K562 (cell line): ENCODE results near the gene STOX1. TPM values are rescaled to one million over a fixed set of nuclear protein-coding genes. Genes with fewer than 3 reads are reported as not detected.

Experiments
- CBFB ChIP-seq: sonication (generic); formaldehyde crosslinking; IDR thresholded peaks from 2 replicates; pipeline ENCODE4 v1.4.0; 2020; ENCODE audit warnings: mild to moderate bottlenecking, missing genetic modification reagents
- CBX8 ChIP-seq: fragments of 200-600 bp; sonication (generic); IDR thresholded peaks from 2 replicates; pipeline ENCODE4 v1.6.1; 2012; ENCODE audit warnings: borderline replicate concordance, mixed run types, low read depth, mild to moderate bottlenecking, moderate library complexity, mixed read lengths, low read length, control low read depth, inconsistent platforms; ENCODE audit not compliant: poor library complexity, severe bottlenecking; ENCODE audit errors: extremely low read depth
- GTF2A2 ChIP-seq: IDR thresholded peaks from 2 replicates; pipeline ENCODE4 v1.6.1; 2016; ENCODE audit warnings: mild to moderate bottlenecking, missing genetic modification characterization, missing compliant biosample characterization
- MTA1 ChIP-seq: fragments of 450-650 bp; IDR thresholded peaks from 2 replicates; pipeline ENCODE4 v1.6.1; 2017; ENCODE audit warnings: borderline replicate concordance
- NFIC ChIP-seq: fragments of 450-650 bp; IDR thresholded peaks from 2 replicates; pipeline ENCODE4 v1.6.1; 2017; ENCODE audit warnings: mild to moderate bottlenecking, inconsistent platforms
- NR2C1 ChIP-seq, 2 experiments: fragments of 450-650 bp; IDR thresholded peaks; 2 replicates each; pipeline ENCODE4 v1.6.1; 2017; ENCODE audit warnings: mild to moderate bottlenecking in 2 of 2, antibody characterized with exemption in 1 of 2, inconsistent platforms in 1 of 2, missing compliant biosample characterization in 1 of 2, missing genetic modification characterization in 1 of 2
- PRDM10 ChIP-seq: fragments of 450-650 bp; IDR thresholded peaks from 2 replicates; pipeline ENCODE4 v1.6.1; 2018; ENCODE audit not compliant: partially characterized antibody
- RNF2 ChIP-seq: sonication (generic); IDR thresholded peaks from 2 replicates; pipeline ENCODE4 v1.6.1; 2016
- SMAD2 ChIP-seq: fragments of 150-350 bp; IDR thresholded peaks from 2 replicates; pipeline ENCODE4 v1.6.1; 2014; ENCODE audit warnings: low read depth, mild to moderate bottlenecking, low read length
- TFAM ChIP-seq: fragments of 250-450 bp; sonication (Bioruptor Pico); conservative IDR thresholded peaks from 2 replicates; pipeline ENCODE4 v1.5.0; 2021; ENCODE audit warnings: mild to moderate bottlenecking, moderate library complexity
- XRCC4 ChIP-seq: IDR thresholded peaks from one replicate; pipeline ENCODE4 v1.6.1; 2011; ENCODE audit not compliant: insufficient read depth, insufficient read length; ENCODE audit errors: extremely low read depth
- ZBED1 ChIP-seq: IDR thresholded peaks from 2 replicates; pipeline ENCODE4 v1.6.1; 2014
- ZMIZ1 ChIP-seq, 2 experiments: fragments of 150-350 bp in 1 of 2; IDR thresholded peaks; 2 replicates each; pipeline ENCODE4 v1.6.1; 2012 to 2016; ENCODE audit warnings: low read depth in 2 of 2, low read length in 2 of 2, mild to moderate bottlenecking in 1 of 2, moderate library complexity in 1 of 2
- polyA plus RNA-seq, 8 experiments: library from polyadenylated mRNA; depleted of rRNA in 4 of 8; stranded (reverse) in 5 of 8; unstranded in 3 of 8; fragments of >200 nt; fragmentation: Nextera tagmentation in 2 of 8; fragmentation: Illumina TruSeq in 1 of 8; extraction: Ambion mirVana in 2 of 8; extraction: Trizol in 1 of 8; gene quantifications; 2 replicates each; pipeline versions ENCODE4 v1.2.1 to v1.2.3, GENCODE V29; 2011 to 2014; ENCODE audit warnings: inconsistent platforms in 1 of 8, missing spikeins in 1 of 8
- total RNA-seq, 7 experiments: library from RNA; depleted of rRNA in 6 of 7; stranded (reverse); fragments of >200 nt in 6 of 7; fragmentation: Illumina TruSeq in 2 of 7; extraction: Trizol in 2 of 7; gene quantifications; 2 replicates each; pipeline versions ENCODE4 v1.2.1 to v1.2.3, GENCODE V29; 2011 to 2021; ENCODE audit warnings: low replicate concordance in 1 of 7
- TF ChIP-seq, protein P1 (sequence below): sonication (generic); formaldehyde crosslinking; IDR thresholded peaks from 2 replicates; pipeline ENCODE4 v1.8.1; 2022; ENCODE audit warnings: missing genetic modification reagents
- TF ChIP-seq, protein P2 (sequence below): sonication (generic); formaldehyde crosslinking; IDR thresholded peaks from 2 replicates; pipeline ENCODE4 v1.9.0; 2022; ENCODE audit warnings: mild to moderate bottlenecking, missing genetic modification reagents
- TF ChIP-seq, protein P3 (sequence below): fragments of 450-650 bp; formaldehyde crosslinking; conservative IDR thresholded peaks from 2 replicates; pipeline ENCODE4 v1.4.0; 2022; ENCODE audit warnings: mild to moderate bottlenecking, missing genetic modification characterization

Gene STOX1
- total and polyA plus RNA-seq, 9 of the 15 experiments (the other 6 are each of a cell fraction or from before 2014, with no cell fraction given) = 0.09 to 0.87 (median 0.29) TPM

DNA sequence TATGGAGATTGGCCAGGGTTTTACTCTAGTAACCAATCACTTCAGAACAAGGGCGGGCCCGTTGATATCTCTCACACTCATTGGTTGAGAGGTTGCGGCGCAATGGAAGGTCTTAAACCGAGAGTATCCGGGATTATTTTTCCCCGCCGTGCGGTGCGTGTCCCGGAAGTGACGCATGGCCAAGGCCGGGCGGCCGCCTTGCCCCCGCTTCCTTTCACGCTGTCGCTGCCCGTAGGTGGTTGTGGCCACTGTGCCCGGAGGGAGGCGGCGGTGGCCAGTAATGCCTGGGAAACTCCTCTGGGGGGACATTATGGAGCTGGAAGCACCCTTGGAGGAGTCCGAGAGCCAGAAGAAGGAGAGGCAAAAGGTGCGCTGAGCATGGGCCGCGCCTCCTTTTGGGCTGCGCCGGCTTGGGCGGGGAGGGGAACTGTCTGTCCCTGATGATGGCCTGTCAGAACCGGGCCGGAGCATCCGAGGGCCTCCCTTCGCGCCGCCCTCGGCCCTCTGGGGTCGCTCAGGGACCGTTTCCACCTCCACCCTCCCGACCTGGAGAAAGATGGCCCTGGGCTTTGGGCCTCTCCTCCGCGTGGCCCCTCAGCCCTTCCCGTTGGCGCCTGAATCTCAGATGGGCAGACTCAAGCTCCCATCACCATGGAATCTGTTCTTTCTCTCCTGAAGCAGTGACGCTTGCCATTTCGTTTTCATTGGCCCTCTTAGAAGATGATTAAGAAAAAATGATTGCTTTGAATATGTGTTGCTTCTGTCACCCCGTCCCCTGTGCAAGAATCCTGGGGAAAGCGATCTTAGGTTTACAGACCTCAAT is 74.0 kb downstream of the STOX1 start, which contains the start of gene DDX50 (continued):
- TF ChIP-seq, protein P1, sequence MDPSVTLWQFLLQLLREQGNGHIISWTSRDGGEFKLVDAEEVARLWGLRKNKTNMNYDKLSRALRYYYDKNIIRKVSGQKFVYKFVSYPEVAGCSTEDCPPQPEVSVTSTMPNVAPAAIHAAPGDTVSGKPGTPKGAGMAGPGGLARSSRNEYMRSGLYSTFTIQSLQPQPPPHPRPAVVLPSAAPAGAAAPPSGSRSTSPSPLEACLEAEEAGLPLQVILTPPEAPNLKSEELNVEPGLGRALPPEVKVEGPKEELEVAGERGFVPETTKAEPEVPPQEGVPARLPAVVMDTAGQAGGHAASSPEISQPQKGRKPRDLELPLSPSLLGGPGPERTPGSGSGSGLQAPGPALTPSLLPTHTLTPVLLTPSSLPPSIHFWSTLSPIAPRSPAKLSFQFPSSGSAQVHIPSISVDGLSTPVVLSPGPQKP (CRISPR knock-in tag) = no peak
- no peak for TF ChIP-seq TFAM (CRISPR knock-in tag)
- TF ChIP-seq CBX8 = no peak
- TF ChIP-seq CBFB (CRISPR knock-in tag) = peak; percentile 80; the same call in 1 of the 2 replicates
- TF ChIP-seq PRDM10 = peak; percentile 60
- no peak for TF ChIP-seq NFIC
- TF ChIP-seq, protein P2, sequence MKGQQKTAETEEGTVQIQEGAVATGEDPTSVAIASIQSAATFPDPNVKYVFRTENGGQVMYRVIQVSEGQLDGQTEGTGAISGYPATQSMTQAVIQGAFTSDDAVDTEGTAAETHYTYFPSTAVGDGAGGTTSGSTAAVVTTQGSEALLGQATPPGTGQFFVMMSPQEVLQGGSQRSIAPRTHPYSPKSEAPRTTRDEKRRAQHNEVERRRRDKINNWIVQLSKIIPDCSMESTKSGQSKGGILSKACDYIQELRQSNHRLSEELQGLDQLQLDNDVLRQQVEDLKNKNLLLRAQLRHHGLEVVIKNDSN (CRISPR knock-in tag) = no peak
- TF ChIP-seq SMAD2 = no peak
- TF ChIP-seq ZMIZ1 (IDR thresholded peaks at IDR 0.05; ENCODE audit: low read depth in 2 of 2, low read length in 2 of 2) = no peak
- peak; percentile 67; the same call in 1 of the 2 replicates for TF ChIP-seq MTA1
- TF ChIP-seq NR2C1 (IDR thresholded peaks at IDR 0.05) = peak; percentile 54
- peak; percentile 41 for TF ChIP-seq NR2C1 (tag; IDR thresholded peaks at IDR 0.05)
- TF ChIP-seq RNF2 = no peak
- peak; percentile 28; the same call in 1 of the 2 replicates for TF ChIP-seq ZBED1
- TF ChIP-seq GTF2A2 (tag) = no peak
- TF ChIP-seq, protein P3, sequence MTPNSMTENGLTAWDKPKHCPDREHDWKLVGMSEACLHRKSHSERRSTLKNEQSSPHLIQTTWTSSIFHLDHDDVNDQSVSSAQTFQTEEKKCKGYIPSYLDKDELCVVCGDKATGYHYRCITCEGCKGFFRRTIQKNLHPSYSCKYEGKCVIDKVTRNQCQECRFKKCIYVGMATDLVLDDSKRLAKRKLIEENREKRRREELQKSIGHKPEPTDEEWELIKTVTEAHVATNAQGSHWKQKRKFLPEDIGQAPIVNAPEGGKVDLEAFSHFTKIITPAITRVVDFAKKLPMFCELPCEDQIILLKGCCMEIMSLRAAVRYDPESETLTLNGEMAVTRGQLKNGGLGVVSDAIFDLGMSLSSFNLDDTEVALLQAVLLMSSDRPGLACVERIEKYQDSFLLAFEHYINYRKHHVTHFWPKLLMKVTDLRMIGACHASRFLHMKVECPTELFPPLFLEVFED (CRISPR knock-in tag) = no peak
- TF ChIP-seq XRCC4 = no peak
